GM12878 (cell line): ENCODE measurements around the gene TLCD5. TPM values are rescaled to one million over a fixed set of nuclear protein-coding genes. Genes with fewer than 3 reads are reported as not detected.

Experiments
- ATAC-seq: fragments of 200-7000 bp; cut with Tn5 transposase; 3 replicates; pipeline ENCODE4 v1.9.1; 2020; ENCODE audit warnings: mild to moderate bottlenecking, moderate library complexity
- BruUV-seq: library from RNA; stranded (reverse); fragments of 400-500 nt; replicated peaks from 2 replicates; lab custom pipeline; 2021; lab: Mats Ljungman, UMichigan
- CTCF ChIA-PET: fragments of 300-600 bp; sonication (Branson Sonifier 250); formaldehyde crosslinking; extraction: SDS; loops from one replicate; lab custom pipeline; 2021; ENCODE audit warnings: inconsistent platforms; lab: Yijun Ruan, JAX
- POLR2A ChIA-PET: fragments of 350-600 bp; formaldehyde crosslinking; extraction: SDS; loops from one replicate; lab custom pipeline; 2021; ENCODE audit warnings: inconsistent platforms; lab: Charles Lee
- RAD21 ChIA-PET: fragments of 300-600 bp; sonication (Branson Sonifier 250); formaldehyde crosslinking; loops from one replicate; lab custom pipeline; 2023; ENCODE audit warnings: antibody characterized with exemption; ENCODE audit not compliant: unreplicated experiment; lab: Charles Lee
- SMC1A ChIA-PET: fragments of 300-600 bp; sonication (Branson Sonifier 250); formaldehyde crosslinking; loops from one replicate; lab custom pipeline; 2023; ENCODE audit not compliant: unreplicated experiment, uncharacterized antibody; lab: Charles Lee
- DNase-seq: peaks from one replicate; pipeline ENCODE4 v3.0.0-alpha.2; 2011; ENCODE audit warnings: low read depth, low spot score
- FAIRE-seq: peaks from 3 replicates; lab custom pipeline; 2011; peaks lifted over from hg19 to GRCh38; lab: Jason Lieb, UNC
- H2AFZ ChIP-seq: 2 replicates; pipeline ENCODE4 v1.6.0; 2011; ENCODE audit warnings: low read depth, low read length, control low read depth; ENCODE audit not compliant: control insufficient read depth
- H3K27ac ChIP-seq: 2 replicates; pipeline ENCODE4 v1.5.1; 2011; ENCODE audit warnings: control low read depth; ENCODE audit not compliant: control insufficient read depth, insufficient read depth
- H3K27me3 ChIP-seq, 2 experiments: replicated peaks in 1 of 2; 2 replicates each; pipeline versions ENCODE4 v1.6.0 to v1.6.1; 2011; ENCODE audit warnings: low read length in 1 of 2; ENCODE audit not compliant: control insufficient read depth in 2 of 2, insufficient read depth in 2 of 2
- H3K36me3 ChIP-seq, 2 experiments: 2 replicates each; pipeline ENCODE4 v1.5.1; 2011; ENCODE audit warnings: low read length in 1 of 2; ENCODE audit not compliant: control insufficient read depth in 2 of 2, insufficient read depth in 2 of 2
- H3K4me1 ChIP-seq: 2 replicates; pipeline ENCODE4 v1.6.1; 2011; ENCODE audit warnings: mild to moderate bottlenecking, low read length, moderate library complexity, mixed read lengths; ENCODE audit not compliant: control insufficient read depth, insufficient read depth
- H3K4me2 ChIP-seq: 2 replicates; pipeline ENCODE4 v1.6.0; 2011; ENCODE audit warnings: control low read depth; ENCODE audit not compliant: control insufficient read depth, insufficient read depth
- H3K4me3 ChIP-seq: fragments of 200-600 bp; sonication (generic); 2 replicates; pipeline ENCODE4 v1.5.1; 2016
- H3K79me2 ChIP-seq: 2 replicates; pipeline ENCODE4 v1.6.0; 2011; ENCODE audit warnings: low read length; ENCODE audit not compliant: control insufficient read depth, insufficient read depth
- H3K9ac ChIP-seq: 2 replicates; pipeline ENCODE4 v1.8.0; 2011; ENCODE audit warnings: low read length, control low read depth, mixed read lengths; ENCODE audit not compliant: control insufficient read depth, insufficient read depth
- H3K9me3 ChIP-seq: replicated peaks from 3 replicates; pipeline ENCODE4 v1.5.1; 2011; ENCODE audit warnings: mild to moderate bottlenecking, low read length; ENCODE audit not compliant: control insufficient read depth, insufficient read depth
- H4K20me1 ChIP-seq: 2 replicates; pipeline ENCODE4 v1.6.0; 2011; ENCODE audit not compliant: control insufficient read depth, insufficient read depth
- CBFB ChIP-seq: IDR thresholded peaks from 2 replicates; pipeline ENCODE4 v1.6.1; 2016; ENCODE audit warnings: antibody characterized with exemption, low read depth
- EGR1 ChIP-seq, 2 experiments: IDR thresholded peaks; 1 replicate in 1 of 2; 2 replicates in 1 of 2; pipeline ENCODE4 v1.6.1; 2011 to 2012; ENCODE audit warnings: low read depth in 2 of 2, low read length in 2 of 2, borderline replicate concordance in 1 of 2, mild to moderate bottlenecking in 1 of 2, moderate library complexity in 1 of 2
- FOXK2 ChIP-seq: fragments of 450-650 bp; IDR thresholded peaks from 2 replicates; pipeline ENCODE4 v1.6.1; 2017; ENCODE audit warnings: mild to moderate bottlenecking, moderate library complexity
- GABPA ChIP-seq: IDR thresholded peaks from 2 replicates; pipeline ENCODE4 v1.6.1; 2014; ENCODE audit warnings: antibody characterized with exemption, low read depth, mild to moderate bottlenecking, inconsistent platforms
- HDGF ChIP-seq: fragments of 450-650 bp; IDR thresholded peaks from 2 replicates; pipeline ENCODE4 v1.6.1; 2016; ENCODE audit warnings: antibody characterized with exemption
- IKZF2 ChIP-seq, 2 experiments: fragments of 450-650 bp; IDR thresholded peaks; 2 replicates each; pipeline ENCODE4 v1.6.1; 2017; ENCODE audit warnings: mild to moderate bottlenecking in 2 of 2, moderate library complexity in 2 of 2
- KAT2A ChIP-seq: conservative IDR thresholded peaks from 2 replicates; pipeline ENCODE4 v1.6.1; 2011; ENCODE audit warnings: low read depth, low read length; ENCODE audit not compliant: control insufficient read depth
- MEF2B ChIP-seq: fragments of 450-650 bp; IDR thresholded peaks from 2 replicates; pipeline ENCODE4 v1.6.1; 2018; ENCODE audit warnings: mild to moderate bottlenecking, moderate library complexity; ENCODE audit not compliant: partially characterized antibody, poor library complexity, severe bottlenecking
- MYC ChIP-seq: IDR thresholded peaks from 2 replicates; pipeline ENCODE4 v1.6.1; 2011; ENCODE audit warnings: mild to moderate bottlenecking, low read length, moderate library complexity, inconsistent platforms; ENCODE audit not compliant: insufficient read depth, insufficient replicate concordance, insufficient read length, severe bottlenecking
- NR2C1 ChIP-seq: fragments of 450-650 bp; IDR thresholded peaks from 2 replicates; pipeline ENCODE4 v1.6.1; 2017; ENCODE audit warnings: antibody characterized with exemption, mild to moderate bottlenecking, moderate library complexity
- PAX5 ChIP-seq: IDR thresholded peaks from 2 replicates; pipeline ENCODE4 v1.6.1; 2011; ENCODE audit warnings: low read depth, low read length, borderline replicate concordance
- PAX8 ChIP-seq: fragments of 450-650 bp; IDR thresholded peaks from 2 replicates; pipeline ENCODE4 v1.6.1; 2017; ENCODE audit warnings: mild to moderate bottlenecking, moderate library complexity
- RB1 ChIP-seq: fragments of 450-650 bp; formaldehyde crosslinking; IDR thresholded peaks from 2 replicates; pipeline ENCODE4 v1.6.1; 2017; ENCODE audit warnings: mild to moderate bottlenecking, borderline replicate concordance
- SMARCA5 ChIP-seq: fragments of 450-650 bp; IDR thresholded peaks from 2 replicates; pipeline ENCODE4 v1.6.1; 2017; ENCODE audit warnings: mild to moderate bottlenecking
- ZNF622 ChIP-seq: fragments of 450-650 bp; IDR thresholded peaks from 2 replicates; pipeline ENCODE4 v1.6.1; 2017; ENCODE audit warnings: mild to moderate bottlenecking, inconsistent platforms
- whole genome bisulfite sequencing: methylation state at CpG from one replicate; pipeline ENCODE4 v1.1.6; 2016; ENCODE audit warnings: low lambda C conversion rate; ENCODE audit not compliant: insufficient replicate concordance, insufficient coverage; ENCODE audit errors: missing lambda C conversion rate; 5-methylcytosine and 5-hydroxymethylcytosine counted together
- in situ Hi-C: fragments of 300-500 bp; cut with MboI; formaldehyde crosslinking; loops from 9 replicates; pipeline ENCODE4 v1.14.3; 2018; ENCODE audit warnings: mixed read lengths
- intact Hi-C: fragments of 100-400 bp; cut with micrococcal nuclease; formaldehyde crosslinking; loops from one replicate; pipeline ENCODE4 v1.14.2; 2022; ENCODE audit not compliant: unreplicated experiment
- polyA plus RNA-seq, 11 experiments: library from polyadenylated mRNA; depleted of rRNA in 4 of 11; unstranded in 6 of 11; stranded (reverse) in 5 of 11; fragments of >200 nt; fragmentation: Nextera tagmentation in 4 of 11; fragmentation: Illumina TruSeq in 1 of 11; extraction: Ambion mirVana in 4 of 11; extraction: Trizol in 1 of 11; gene quantifications; 1 replicate in 1 of 11; 2 replicates in 10 of 11; pipeline versions ENCODE4 v1.2.1 to v1.2.3, GENCODE V29; 2011 to 2016; ENCODE audit warnings: inconsistent platforms in 2 of 11, missing spikeins in 2 of 11, low read depth in 1 of 11
- total RNA-seq, 4 experiments: library from RNA; depleted of rRNA in 3 of 4; stranded (reverse); fragments of >200 nt in 3 of 4; fragmentation: Illumina TruSeq in 1 of 4; extraction: Trizol in 1 of 4; gene quantifications; 2 replicates each; pipeline versions ENCODE4 v1.2.1 to v1.2.3, GENCODE V29; 2013 to 2021
- TF ChIP-seq, protein P1 (sequence below): fragments of 150-350 bp; IDR thresholded peaks from 2 replicates; pipeline ENCODE4 v1.6.1; 2014; ENCODE audit warnings: mild to moderate bottlenecking, low read depth, low read length
- TF ChIP-seq, protein P2 (sequence below): IDR thresholded peaks from 2 replicates; pipeline ENCODE4 v1.6.1; 2011; ENCODE audit warnings: borderline replicate concordance, low read depth, mild to moderate bottlenecking, moderate library complexity, low read length; ENCODE audit not compliant: insufficient read depth, poor library complexity, severe bottlenecking
- TF ChIP-seq, protein P3 (sequence below): fragments of 450-650 bp; IDR thresholded peaks from 2 replicates; pipeline ENCODE4 v1.6.1; 2016; ENCODE audit warnings: mild to moderate bottlenecking
- TF ChIP-seq, protein P4 (sequence below): fragments of 450-650 bp; IDR thresholded peaks from 2 replicates; pipeline ENCODE4 v1.6.1; 2017; ENCODE audit warnings: mild to moderate bottlenecking

TLCD5 gene
- total and polyA plus RNA-seq, 10 of the 15 experiments (the other 5 are each of a cell fraction or from before 2014, with no cell fraction given), result 2.4 to 13.3 (median 3.2) TPM

DNA sequence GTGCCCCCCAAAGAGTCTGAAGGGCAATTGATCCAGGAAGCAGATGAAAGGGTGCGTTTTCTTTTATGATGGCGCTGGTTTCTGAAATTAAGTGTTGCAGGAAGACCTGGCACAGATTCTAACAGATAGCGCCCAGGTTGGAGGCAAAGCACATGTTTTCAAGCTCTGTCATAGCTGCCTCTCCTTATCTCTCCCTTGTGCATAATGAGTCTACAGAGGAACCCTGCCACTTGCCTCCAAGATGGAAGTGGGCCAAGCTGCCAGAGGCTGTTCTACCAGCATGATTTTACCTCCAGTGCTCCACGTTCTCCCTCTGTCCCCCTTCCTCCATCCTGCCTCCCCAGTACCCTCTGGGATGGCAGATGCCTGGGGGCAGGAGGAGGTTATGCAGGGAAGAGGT is 30.0 kb upstream of the TLCD5 start:
- ChIA-PET RAD21 (interaction anchor here (0.9 to 1.7 kb wide), 2 partner anchors 8 to 123 kb away, joined by 3 to 4 read pairs; no protein-coding TSS in a partner anchor), SMC1A (interaction anchor here (0.8 to 13.1 kb wide), 3 partner anchors 38 to 60 kb away, joined by 3 to 372 read pairs (median 176); partner anchors contain the start of gene POU2F3), CTCF (interaction anchor here (19.8 kb wide), 1 partner anchor 64 kb away, joined by 783 read pairs; the partner anchor contains the start of gene POU2F3), POLR2A (no interaction called here)
- intact Hi-C loops (no loop called here), in situ Hi-C loops (no loop called here)
- Histone ChIP-seq H4K20me1 (no peaks in the 10 kb centered on the region; the same call in 1 of the 2 replicates), H3K4me2 (no peak overlapping the region), H3K27ac (no peak overlapping the region), H2AFZ (no peak overlapping the region), H3K9ac (no peak overlapping the region), H3K27me3 (no peaks in the 10 kb centered on the region; a peak in 1 of 4 replicates), H3K4me3 (no peak overlapping the region), H3K36me3 (no peaks in the 10 kb centered on the region), H3K4me1 (no peaks in the 10 kb centered on the region), H3K79me2 (no peaks in the 10 kb centered on the region), H3K9me3 (no peaks in the 10 kb centered on the region)
- WGBS, result 36% methylated on average over 4 of the region's 4 CpGs
- ATAC-seq (no peak), FAIRE-seq (no peak), DNase-seq (no peak)
- no TSS peak for BruUV-seq
- TF ChIP-seq ZNF622 (no peak), PAX8 (no peak), PAX5 (no peak), FOXK2 (no peak), MEF2B (no peak), NR2C1 (no peak), EGR1 (IDR thresholded peaks at IDR 0.05; ENCODE audit: borderline replicate concordance in 1 of 2, low read depth in 2 of 2, low read length in 2 of 2) (no peak), MYC (no peak), GABPA (no peak), IKZF2 (IDR thresholded peaks at IDR 0.05) (no peak), KAT2A (no peak), SMARCA5 (no peak), CBFB (no peak), RB1 (no peak), HDGF (no peak)
- TF ChIP-seq, protein P1, sequence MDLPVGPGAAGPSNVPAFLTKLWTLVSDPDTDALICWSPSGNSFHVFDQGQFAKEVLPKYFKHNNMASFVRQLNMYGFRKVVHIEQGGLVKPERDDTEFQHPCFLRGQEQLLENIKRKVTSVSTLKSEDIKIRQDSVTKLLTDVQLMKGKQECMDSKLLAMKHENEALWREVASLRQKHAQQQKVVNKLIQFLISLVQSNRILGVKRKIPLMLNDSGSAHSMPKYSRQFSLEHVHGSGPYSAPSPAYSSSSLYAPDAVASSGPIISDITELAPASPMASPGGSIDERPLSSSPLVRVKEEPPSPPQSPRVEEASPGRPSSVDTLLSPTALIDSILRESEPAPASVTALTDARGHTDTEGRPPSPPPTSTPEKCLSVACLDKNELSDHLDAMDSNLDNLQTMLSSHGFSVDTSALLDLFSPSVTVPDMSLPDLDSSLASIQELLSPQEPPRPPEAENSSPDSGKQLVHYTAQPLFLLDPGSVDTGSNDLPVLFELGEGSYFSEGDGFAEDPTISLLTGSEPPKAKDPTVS, result no peak
- TF ChIP-seq, protein P2, sequence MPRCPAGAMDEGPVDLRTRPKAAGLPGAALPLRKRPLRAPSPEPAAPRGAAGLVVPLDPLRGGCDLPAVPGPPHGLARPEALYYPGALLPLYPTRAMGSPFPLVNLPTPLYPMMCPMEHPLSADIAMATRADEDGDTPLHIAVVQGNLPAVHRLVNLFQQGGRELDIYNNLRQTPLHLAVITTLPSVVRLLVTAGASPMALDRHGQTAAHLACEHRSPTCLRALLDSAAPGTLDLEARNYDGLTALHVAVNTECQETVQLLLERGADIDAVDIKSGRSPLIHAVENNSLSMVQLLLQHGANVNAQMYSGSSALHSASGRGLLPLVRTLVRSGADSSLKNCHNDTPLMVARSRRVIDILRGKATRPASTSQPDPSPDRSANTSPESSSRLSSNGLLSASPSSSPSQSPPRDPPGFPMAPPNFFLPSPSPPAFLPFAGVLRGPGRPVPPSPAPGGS, result no peak
- TF ChIP-seq, protein P3, sequence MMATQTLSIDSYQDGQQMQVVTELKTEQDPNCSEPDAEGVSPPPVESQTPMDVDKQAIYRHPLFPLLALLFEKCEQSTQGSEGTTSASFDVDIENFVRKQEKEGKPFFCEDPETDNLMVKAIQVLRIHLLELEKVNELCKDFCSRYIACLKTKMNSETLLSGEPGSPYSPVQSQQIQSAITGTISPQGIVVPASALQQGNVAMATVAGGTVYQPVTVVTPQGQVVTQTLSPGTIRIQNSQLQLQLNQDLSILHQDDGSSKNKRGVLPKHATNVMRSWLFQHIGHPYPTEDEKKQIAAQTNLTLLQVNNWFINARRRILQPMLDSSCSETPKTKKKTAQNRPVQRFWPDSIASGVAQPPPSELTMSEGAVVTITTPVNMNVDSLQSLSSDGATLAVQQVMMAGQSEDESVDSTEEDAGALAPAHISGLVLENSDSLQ, result no peak
- TF ChIP-seq, protein P4, sequence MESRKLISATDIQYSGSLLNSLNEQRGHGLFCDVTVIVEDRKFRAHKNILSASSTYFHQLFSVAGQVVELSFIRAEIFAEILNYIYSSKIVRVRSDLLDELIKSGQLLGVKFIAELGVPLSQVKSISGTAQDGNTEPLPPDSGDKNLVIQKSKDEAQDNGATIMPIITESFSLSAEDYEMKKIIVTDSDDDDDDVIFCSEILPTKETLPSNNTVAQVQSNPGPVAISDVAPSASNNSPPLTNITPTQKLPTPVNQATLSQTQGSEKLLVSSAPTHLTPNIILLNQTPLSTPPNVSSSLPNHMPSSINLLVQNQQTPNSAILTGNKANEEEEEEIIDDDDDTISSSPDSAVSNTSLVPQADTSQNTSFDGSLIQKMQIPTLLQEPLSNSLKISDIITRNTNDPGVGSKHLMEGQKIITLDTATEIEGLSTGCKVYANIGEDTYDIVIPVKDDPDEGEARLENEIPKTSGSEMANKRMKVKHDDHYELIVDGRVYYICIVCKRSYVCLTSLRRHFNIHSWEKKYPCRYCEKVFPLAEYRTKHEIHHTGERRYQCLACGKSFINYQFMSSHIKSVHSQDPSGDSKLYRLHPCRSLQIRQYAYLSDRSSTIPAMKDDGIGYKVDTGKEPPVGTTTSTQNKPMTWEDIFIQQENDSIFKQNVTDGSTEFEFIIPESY, result no peak
